ENCODE measurements around the gene DOCK10. TPM values are rescaled to one million over a fixed set of nuclear protein-coding genes. Genes with fewer than 3 reads are reported as not detected.

Gene DOCK10
- total and polyA plus RNA-seq, 9 of the 15 experiments (the other 6 are each of a cell fraction or from before 2014, with no cell fraction given), result 0.01 to 0.87 (median 0.18) TPM

DNA sequence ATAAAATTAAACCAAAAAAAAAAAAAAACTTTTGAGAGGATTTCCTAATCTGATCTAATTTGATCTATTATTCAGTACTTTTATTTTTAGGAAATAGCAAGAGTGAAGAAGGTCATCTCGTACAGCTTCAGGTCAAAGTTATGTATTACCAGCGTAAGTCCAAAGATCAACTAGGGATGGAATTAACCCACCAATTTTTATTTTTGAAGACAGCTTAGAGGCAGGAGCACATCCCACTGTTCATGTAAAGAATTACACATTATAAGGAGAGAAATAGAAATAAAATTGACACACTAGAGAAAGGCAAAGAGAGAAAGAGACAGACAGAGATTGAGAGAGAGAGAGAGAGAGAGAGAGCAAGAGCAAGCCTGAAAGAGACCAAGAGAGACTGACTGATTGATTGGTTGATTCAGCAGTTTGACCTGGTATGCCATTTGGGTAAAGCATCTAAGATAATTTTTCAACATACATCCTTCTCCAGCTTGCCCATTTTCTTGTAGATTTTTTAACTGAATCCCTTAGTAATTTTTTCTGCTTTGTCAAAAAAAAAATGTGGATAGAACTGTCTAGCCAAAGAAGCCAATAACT is 25.1 kb downstream of the DOCK10 start:
- Histone ChIP-seq H3K9ac (ENCODE audit: insufficient read depth in 1 of 2, low read depth in 2 of 2, low read length in 2 of 2) (no peak overlapping the region), H3K4me2 (ENCODE audit: insufficient read depth, low read length) (no peak overlapping the region), H3K79me2 (ENCODE audit: control insufficient read depth, insufficient read depth, low read length) (no peaks in the 10 kb centered on the region), H3K36me3 (ENCODE audit: control insufficient read depth, insufficient read depth, low read length) (no peaks in the 10 kb centered on the region), H3K4me1 (replicated peaks in 1 of 2; ENCODE audit: control insufficient read depth in 2 of 2, insufficient read depth in 2 of 2, low read length in 2 of 2) (no peaks in the 10 kb centered on the region), H3K9me3 (replicated peaks; ENCODE audit: control insufficient read depth, insufficient read depth, low read depth, low read length) (no peaks in the 10 kb centered on the region), H4K20me1 (replicated peaks; ENCODE audit: control insufficient read depth, insufficient read depth, low read length) (no peaks in the 10 kb centered on the region), H3K27me3 (ENCODE audit: control insufficient read depth in 2 of 2, insufficient read depth in 2 of 2, low read length in 2 of 2) (no peaks in the 10 kb centered on the region), H2AFZ (ENCODE audit: low read depth, low read length) (no peak overlapping the region), H3K9me1 (ENCODE audit: control insufficient read depth, insufficient read depth, low read length) (no peaks in the 10 kb centered on the region), H3K4me3 (no peak overlapping the region), H3K27ac (ENCODE audit: extremely low read depth, low read depth, low read length) (no peak overlapping the region)
- FAIRE-seq (no peak), ATAC-seq (no peak), DNase-seq (ENCODE audit: extremely low read depth in 1 of 4, low spot score in 3 of 4) (no peak)
- TF ChIP-seq SRSF3 (IDR thresholded peaks at IDR 0.05; ENCODE audit: insufficient read depth, low read length) (no peak), ATF7 (IDR thresholded peaks at IDR 0.05) (no peak), SETDB1 (IDR thresholded peaks at IDR 0.05; ENCODE audit: low read length) (no peak), HDAC8 (tag; IDR thresholded peaks at IDR 0.05) (no peak), SIN3B (IDR thresholded peaks at IDR 0.05; ENCODE audit: low read depth) (no peak), RFX1 (IDR thresholded peaks at IDR 0.05) (no peak), RBBP5 (IDR thresholded peaks at IDR 0.05; ENCODE audit: borderline replicate concordance, insufficient read depth, low read length, poor library complexity, severe bottlenecking) (no peak)
- TF ChIP-seq, protein P1, sequence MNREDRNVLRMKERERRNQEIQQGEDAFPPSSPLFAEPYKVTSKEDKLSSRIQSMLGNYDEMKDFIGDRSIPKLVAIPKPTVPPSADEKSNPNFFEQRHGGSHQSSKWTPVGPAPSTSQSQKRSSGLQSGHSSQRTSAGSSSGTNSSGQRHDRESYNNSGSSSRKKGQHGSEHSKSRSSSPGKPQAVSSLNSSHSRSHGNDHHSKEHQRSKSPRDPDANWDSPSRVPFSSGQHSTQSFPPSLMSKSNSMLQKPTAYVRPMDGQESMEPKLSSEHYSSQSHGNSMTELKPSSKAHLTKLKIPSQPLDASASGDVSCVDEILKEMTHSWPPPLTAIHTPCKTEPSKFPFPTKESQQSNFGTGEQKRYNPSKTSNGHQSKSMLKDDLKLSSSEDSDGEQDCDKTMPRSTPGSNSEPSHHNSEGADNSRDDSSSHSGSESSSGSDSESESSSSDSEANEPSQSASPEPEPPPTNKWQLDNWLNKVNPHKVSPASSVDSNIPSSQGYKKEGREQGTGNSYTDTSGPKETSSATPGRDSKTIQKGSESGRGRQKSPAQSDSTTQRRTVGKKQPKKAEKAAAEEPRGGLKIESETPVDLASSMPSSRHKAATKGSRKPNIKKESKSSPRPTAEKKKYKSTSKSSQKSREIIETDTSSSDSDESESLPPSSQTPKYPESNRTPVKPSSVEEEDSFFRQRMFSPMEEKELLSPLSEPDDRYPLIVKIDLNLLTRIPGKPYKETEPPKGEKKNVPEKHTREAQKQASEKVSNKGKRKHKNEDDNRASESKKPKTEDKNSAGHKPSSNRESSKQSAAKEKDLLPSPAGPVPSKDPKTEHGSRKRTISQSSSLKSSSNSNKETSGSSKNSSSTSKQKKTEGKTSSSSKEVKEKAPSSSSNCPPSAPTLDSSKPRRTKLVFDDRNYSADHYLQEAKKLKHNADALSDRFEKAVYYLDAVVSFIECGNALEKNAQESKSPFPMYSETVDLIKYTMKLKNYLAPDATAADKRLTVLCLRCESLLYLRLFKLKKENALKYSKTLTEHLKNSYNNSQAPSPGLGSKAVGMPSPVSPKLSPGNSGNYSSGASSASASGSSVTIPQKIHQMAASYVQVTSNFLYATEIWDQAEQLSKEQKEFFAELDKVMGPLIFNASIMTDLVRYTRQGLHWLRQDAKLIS (CRISPR knock-in tag; IDR thresholded peaks at IDR 0.05), result no peak
- TF ChIP-seq, protein P2, sequence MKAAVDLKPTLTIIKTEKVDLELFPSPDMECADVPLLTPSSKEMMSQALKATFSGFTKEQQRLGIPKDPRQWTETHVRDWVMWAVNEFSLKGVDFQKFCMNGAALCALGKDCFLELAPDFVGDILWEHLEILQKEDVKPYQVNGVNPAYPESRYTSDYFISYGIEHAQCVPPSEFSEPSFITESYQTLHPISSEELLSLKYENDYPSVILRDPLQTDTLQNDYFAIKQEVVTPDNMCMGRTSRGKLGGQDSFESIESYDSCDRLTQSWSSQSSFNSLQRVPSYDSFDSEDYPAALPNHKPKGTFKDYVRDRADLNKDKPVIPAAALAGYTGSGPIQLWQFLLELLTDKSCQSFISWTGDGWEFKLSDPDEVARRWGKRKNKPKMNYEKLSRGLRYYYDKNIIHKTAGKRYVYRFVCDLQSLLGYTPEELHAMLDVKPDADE (conservative IDR thresholded peaks at IDR 0.05; ENCODE audit: control insufficient read depth, low read depth, low read length), result no peak
- TF ChIP-seq, protein P3, sequence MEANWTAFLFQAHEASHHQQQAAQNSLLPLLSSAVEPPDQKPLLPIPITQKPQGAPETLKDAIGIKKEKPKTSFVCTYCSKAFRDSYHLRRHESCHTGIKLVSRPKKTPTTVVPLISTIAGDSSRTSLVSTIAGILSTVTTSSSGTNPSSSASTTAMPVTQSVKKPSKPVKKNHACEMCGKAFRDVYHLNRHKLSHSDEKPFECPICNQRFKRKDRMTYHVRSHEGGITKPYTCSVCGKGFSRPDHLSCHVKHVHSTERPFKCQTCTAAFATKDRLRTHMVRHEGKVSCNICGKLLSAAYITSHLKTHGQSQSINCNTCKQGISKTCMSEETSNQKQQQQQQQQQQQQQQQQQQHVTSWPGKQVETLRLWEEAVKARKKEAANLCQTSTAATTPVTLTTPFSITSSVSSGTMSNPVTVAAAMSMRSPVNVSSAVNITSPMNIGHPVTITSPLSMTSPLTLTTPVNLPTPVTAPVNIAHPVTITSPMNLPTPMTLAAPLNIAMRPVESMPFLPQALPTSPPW (CRISPR knock-in tag; IDR thresholded peaks at IDR 0.05), result no peak
- 20% methylated on average over 2 of the region's 2 CpGs for WGBS (ENCODE audit: insufficient coverage, low coverage, missing lambda C conversion rate)
- ChIA-PET POLR2A (no interaction called here), CTCF (ENCODE audit: low intra/inter-chr PET ratio) (no interaction called here)
- intact Hi-C loops (cut with micrococcal nuclease) (no loop called here), in situ Hi-C loops (cut with MboI) (no loop called here)
- no TSS peak for BruUV-seq (replicated peaks)

Measured in K562 (cell line).